K562 (cell line): ENCODE results near the gene GPRIN2. TPM values are rescaled to one million over a fixed set of nuclear protein-coding genes. Genes with fewer than 3 reads are reported as not detected.

Experiments used
- ATAC-seq: fragments of 200-7000 bp; cut with Tn5 transposase; 3 replicates; pipeline ENCODE4 v1.9.1; 2020; ENCODE audit warnings: moderate library complexity
- BruUV-seq: library from RNA; stranded (reverse); fragments of 400-500 nt; replicated peaks from 2 replicates; lab custom pipeline; 2021; lab: Mats Ljungman, UMichigan
- CTCF ChIA-PET: fragments of 300-600 bp; formaldehyde crosslinking; extraction: SDS; loops from one replicate; lab custom pipeline; 2021; ENCODE audit warnings: low intra/inter-chr PET ratio; lab: Yijun Ruan, JAX
- POLR2A ChIA-PET: fragments of 300-600, 350-650 bp; sonication (Branson Sonifier 250); formaldehyde crosslinking; extraction: SDS; loops from one replicate; lab custom pipeline; 2021; ENCODE audit warnings: antibody characterized with exemption, inconsistent platforms; lab: Yijun Ruan, JAX
- DNase-seq, 4 experiments: peaks; one replicate each; pipeline versions ENCODE4 v3.0.0 to v3.0.0-alpha.2; 2011 to 2018; ENCODE audit warnings: low spot score in 3 of 4, mixed read lengths in 3 of 4; ENCODE audit errors: extremely low read depth in 1 of 4
- FAIRE-seq: peaks from 2 replicates; lab custom pipeline; 2011; peaks lifted over from hg19 to GRCh38; lab: Jason Lieb, UNC
- H2AFZ ChIP-seq: 2 replicates; pipeline ENCODE4 v1.6.0; 2011; ENCODE audit warnings: low read depth, low read length, control low read depth, inconsistent platforms
- H3K27ac ChIP-seq: fragments of 200-600 bp; 3 replicates; pipeline ENCODE4 v1.8.0; 2011; ENCODE audit warnings: low read depth, mild to moderate bottlenecking, control low read depth, inconsistent platforms, low read length, moderate library complexity, mixed read lengths; ENCODE audit errors: extremely low read depth
- H3K27me3 ChIP-seq, 2 experiments: fragments of 300-600 bp in 1 of 2; 2 replicates in 1 of 2; 3 replicates in 1 of 2; pipeline versions ENCODE4 v1.6.0 to v1.8.0; 2011; ENCODE audit warnings: inconsistent platforms in 2 of 2, low read length in 2 of 2, mild to moderate bottlenecking in 1 of 2, mixed read lengths in 1 of 2, moderate library complexity in 1 of 2; ENCODE audit not compliant: control insufficient read depth in 2 of 2, insufficient read depth in 2 of 2
- H3K36me3 ChIP-seq: fragments of 300-600 bp; 3 replicates; pipeline ENCODE4 v1.8.0; 2011; ENCODE audit warnings: mild to moderate bottlenecking, low read length, inconsistent platforms; ENCODE audit not compliant: control insufficient read depth, insufficient read depth
- H3K4me1 ChIP-seq, 2 experiments: fragments of 200-600 bp in 1 of 2; replicated peaks in 1 of 2; 2 replicates in 1 of 2; 3 replicates in 1 of 2; pipeline versions ENCODE4 v1.5.1 to v1.8.0; 2011; ENCODE audit warnings: inconsistent platforms in 2 of 2, low read length in 2 of 2, mild to moderate bottlenecking in 1 of 2, mixed read lengths in 1 of 2, moderate library complexity in 1 of 2; ENCODE audit not compliant: control insufficient read depth in 2 of 2, insufficient read depth in 2 of 2
- H3K4me2 ChIP-seq: 2 replicates; pipeline ENCODE4 v1.6.1; 2011; ENCODE audit warnings: low read length, control low read depth, inconsistent platforms, mixed read lengths; ENCODE audit not compliant: insufficient read depth
- H3K4me3 ChIP-seq: fragments of 200-600 bp; sonication (generic), shearing (Covaris generic); 2 replicates; pipeline ENCODE4 v1.5.1; 2016; ENCODE audit warnings: control low read depth, inconsistent platforms
- H3K79me2 ChIP-seq: fragments of 200-600 bp; 3 replicates; pipeline ENCODE4 v1.8.0; 2011; ENCODE audit warnings: low read length, inconsistent platforms; ENCODE audit not compliant: control insufficient read depth, insufficient read depth
- H3K9ac ChIP-seq, 2 experiments: 2 replicates each; pipeline versions ENCODE4 v1.6.0 to v1.6.1; 2011; ENCODE audit warnings: low read depth in 2 of 2, low read length in 2 of 2, control low read depth in 1 of 2, inconsistent platforms in 1 of 2, mild to moderate bottlenecking in 1 of 2, mixed read lengths in 1 of 2; ENCODE audit not compliant: insufficient read depth in 1 of 2
- H3K9me1 ChIP-seq: one replicate; pipeline ENCODE4 v1.6.0; 2011; ENCODE audit warnings: inconsistent platforms, mild to moderate bottlenecking, low read length, moderate library complexity; ENCODE audit not compliant: control insufficient read depth, insufficient read depth
- H3K9me3 ChIP-seq: replicated peaks from 2 replicates; pipeline ENCODE4 v1.5.1; 2011; ENCODE audit warnings: low read depth, low read length, inconsistent platforms; ENCODE audit not compliant: control insufficient read depth, insufficient read depth
- H4K20me1 ChIP-seq: replicated peaks from 2 replicates; pipeline ENCODE4 v1.6.1; 2011; ENCODE audit warnings: low read length, inconsistent platforms, mixed read lengths; ENCODE audit not compliant: control insufficient read depth, insufficient read depth
- BRCA1 ChIP-seq, 2 experiments: fragments of 450-650 bp in 1 of 2; sonication (generic) in 1 of 2; formaldehyde crosslinking in 1 of 2; IDR thresholded peaks; 2 replicates each; pipeline versions ENCODE4 v1.5.0 to v1.6.1; 2017 to 2020; ENCODE audit warnings: mild to moderate bottlenecking in 1 of 2, missing genetic modification reagents in 1 of 2
- CBFB ChIP-seq: sonication (generic); formaldehyde crosslinking; IDR thresholded peaks from 2 replicates; pipeline ENCODE4 v1.4.0; 2020; ENCODE audit warnings: mild to moderate bottlenecking, missing genetic modification reagents
- CHD2 ChIP-seq: IDR thresholded peaks from 2 replicates; pipeline ENCODE4 v1.6.1; 2011; ENCODE audit warnings: low read depth, low read length
- WGBS: fragments of 100-300 bp; shearing (Covaris generic); methylation state at CpG from one replicate; pipeline ENCODE4 v1.1.6; 2016; ENCODE audit warnings: low coverage, mixed read lengths; ENCODE audit not compliant: insufficient coverage; ENCODE audit errors: missing lambda C conversion rate; 5-methylcytosine and 5-hydroxymethylcytosine counted together
- in situ Hi-C: fragments of 300-500 bp; cut with MboI; formaldehyde crosslinking; loops from 4 replicates; pipeline ENCODE4 v1.15.0; 2018; ENCODE audit warnings: inconsistent platforms, mixed read lengths
- intact Hi-C: fragments of 100-400 bp; cut with micrococcal nuclease; formaldehyde crosslinking; loops from 2 replicates; pipeline ENCODE4 v1.14.2; 2022
- polyA plus RNA-seq, 8 experiments: library from polyadenylated mRNA; depleted of rRNA in 4 of 8; stranded (reverse) in 5 of 8; unstranded in 3 of 8; fragments of >200 nt; fragmentation: Nextera tagmentation in 2 of 8; fragmentation: Illumina TruSeq in 1 of 8; extraction: Ambion mirVana in 2 of 8; extraction: Trizol in 1 of 8; gene quantifications; 2 replicates each; pipeline versions ENCODE4 v1.2.1 to v1.2.3, GENCODE V29; 2011 to 2014; ENCODE audit warnings: inconsistent platforms in 1 of 8, missing spikeins in 1 of 8
- total RNA-seq, 7 experiments: library from RNA; depleted of rRNA in 6 of 7; stranded (reverse); fragments of >200 nt in 6 of 7; fragmentation: Illumina TruSeq in 2 of 7; extraction: Trizol in 2 of 7; gene quantifications; 2 replicates each; pipeline versions ENCODE4 v1.2.1 to v1.2.3, GENCODE V29; 2011 to 2021; ENCODE audit warnings: low replicate concordance in 1 of 7
- TF ChIP-seq, protein P1 (sequence below): fragments of 450-650 bp; formaldehyde crosslinking; IDR thresholded peaks from 2 replicates; pipeline ENCODE4 v1.4.0; 2020; ENCODE audit warnings: mild to moderate bottlenecking, moderate library complexity
- TF ChIP-seq, protein P2 (sequence below): fragments of 450-650 bp; IDR thresholded peaks from 2 replicates; pipeline ENCODE4 v1.7.0; 2016; ENCODE audit warnings: borderline replicate concordance

Gene GPRIN2
- total and polyA plus RNA-seq, 9 of the 15 experiments (the other 6 are each of a cell fraction or from before 2014, with no cell fraction given) = not detected

DNA sequence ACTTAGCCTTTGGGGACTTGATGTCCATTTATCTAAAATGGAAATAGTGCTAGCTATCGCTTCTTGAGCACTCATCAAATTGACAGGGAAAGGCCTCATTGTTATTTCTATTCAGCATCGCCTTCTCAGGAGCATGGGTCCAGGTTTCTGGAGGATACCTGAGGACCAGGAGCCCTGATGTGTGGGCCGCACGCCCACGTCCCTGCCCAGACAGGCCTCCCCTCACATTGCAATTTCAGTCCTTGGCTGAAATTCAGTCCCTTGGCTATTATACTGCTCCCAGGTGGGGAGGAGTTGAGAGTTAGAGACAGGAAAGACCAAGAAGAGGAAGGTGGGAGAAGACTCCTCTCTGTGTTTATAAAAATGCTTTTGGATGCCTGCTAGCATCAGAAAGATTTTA is 38.9 kb downstream of the GPRIN2 start:
- no peak for DNase-seq
- POLR2A ChIA-PET = interaction anchor here (0.5 to 1.4 kb wide), 4 partner anchors 10 to 780 kb away, joined by 3 read pairs; no protein-coding TSS in a partner anchor

More for the DNA sequence above, 38.9 kb downstream of the GPRIN2 start:
- Histone ChIP-seq H3K79me2 (no peaks in the 10 kb centered on the region), H3K27ac (no peak overlapping the region), H2AFZ (no peak overlapping the region), H3K4me1 (no peaks in the 10 kb centered on the region), H3K36me3 (no peaks in the 10 kb centered on the region), H3K27me3 (peaks cover 25 to 51% of the 10 kb centered on the region in 2 experiments; a peak in 4 of 5 replicates), H3K9ac (no peak overlapping the region), H3K4me3 (no peak overlapping the region), H3K4me2 (no peak overlapping the region), H4K20me1 (peaks cover 8% of the 10 kb centered on the region), H3K9me3 (no peaks in the 10 kb centered on the region), H3K9me1 (no peaks in the 10 kb centered on the region)
- BruUV-seq = no TSS peak
- 0% methylated on average over 5 of the region's 5 CpGs for WGBS
- FAIRE-seq = no peak
- CTCF ChIA-PET = no interaction called here
- intact Hi-C loops (no loop called here), in situ Hi-C loops (no loop called here)
- TF ChIP-seq CHD2 (no peak), BRCA1 (IDR thresholded peaks at IDR 0.05) (no peak), BRCA1 (CRISPR knock-in tag; IDR thresholded peaks at IDR 0.05) (no peak), CBFB (CRISPR knock-in tag) (no peak)
- TF ChIP-seq, protein P1, sequence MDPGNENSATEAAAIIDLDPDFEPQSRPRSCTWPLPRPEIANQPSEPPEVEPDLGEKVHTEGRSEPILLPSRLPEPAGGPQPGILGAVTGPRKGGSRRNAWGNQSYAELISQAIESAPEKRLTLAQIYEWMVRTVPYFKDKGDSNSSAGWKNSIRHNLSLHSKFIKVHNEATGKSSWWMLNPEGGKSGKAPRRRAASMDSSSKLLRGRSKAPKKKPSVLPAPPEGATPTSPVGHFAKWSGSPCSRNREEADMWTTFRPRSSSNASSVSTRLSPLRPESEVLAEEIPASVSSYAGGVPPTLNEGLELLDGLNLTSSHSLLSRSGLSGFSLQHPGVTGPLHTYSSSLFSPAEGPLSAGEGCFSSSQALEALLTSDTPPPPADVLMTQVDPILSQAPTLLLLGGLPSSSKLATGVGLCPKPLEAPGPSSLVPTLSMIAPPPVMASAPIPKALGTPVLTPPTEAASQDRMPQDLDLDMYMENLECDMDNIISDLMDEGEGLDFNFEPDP (CRISPR knock-in tag) = no peak
- TF ChIP-seq, protein P2, sequence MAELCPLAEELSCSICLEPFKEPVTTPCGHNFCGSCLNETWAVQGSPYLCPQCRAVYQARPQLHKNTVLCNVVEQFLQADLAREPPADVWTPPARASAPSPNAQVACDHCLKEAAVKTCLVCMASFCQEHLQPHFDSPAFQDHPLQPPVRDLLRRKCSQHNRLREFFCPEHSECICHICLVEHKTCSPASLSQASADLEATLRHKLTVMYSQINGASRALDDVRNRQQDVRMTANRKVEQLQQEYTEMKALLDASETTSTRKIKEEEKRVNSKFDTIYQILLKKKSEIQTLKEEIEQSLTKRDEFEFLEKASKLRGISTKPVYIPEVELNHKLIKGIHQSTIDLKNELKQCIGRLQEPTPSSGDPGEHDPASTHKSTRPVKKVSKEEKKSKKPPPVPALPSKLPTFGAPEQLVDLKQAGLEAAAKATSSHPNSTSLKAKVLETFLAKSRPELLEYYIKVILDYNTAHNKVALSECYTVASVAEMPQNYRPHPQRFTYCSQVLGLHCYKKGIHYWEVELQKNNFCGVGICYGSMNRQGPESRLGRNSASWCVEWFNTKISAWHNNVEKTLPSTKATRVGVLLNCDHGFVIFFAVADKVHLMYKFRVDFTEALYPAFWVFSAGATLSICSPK = no peak
- ATAC-seq = no peak
